ENCODE data around the gene GALNT2.

The GALNT2 gene

DNA sequence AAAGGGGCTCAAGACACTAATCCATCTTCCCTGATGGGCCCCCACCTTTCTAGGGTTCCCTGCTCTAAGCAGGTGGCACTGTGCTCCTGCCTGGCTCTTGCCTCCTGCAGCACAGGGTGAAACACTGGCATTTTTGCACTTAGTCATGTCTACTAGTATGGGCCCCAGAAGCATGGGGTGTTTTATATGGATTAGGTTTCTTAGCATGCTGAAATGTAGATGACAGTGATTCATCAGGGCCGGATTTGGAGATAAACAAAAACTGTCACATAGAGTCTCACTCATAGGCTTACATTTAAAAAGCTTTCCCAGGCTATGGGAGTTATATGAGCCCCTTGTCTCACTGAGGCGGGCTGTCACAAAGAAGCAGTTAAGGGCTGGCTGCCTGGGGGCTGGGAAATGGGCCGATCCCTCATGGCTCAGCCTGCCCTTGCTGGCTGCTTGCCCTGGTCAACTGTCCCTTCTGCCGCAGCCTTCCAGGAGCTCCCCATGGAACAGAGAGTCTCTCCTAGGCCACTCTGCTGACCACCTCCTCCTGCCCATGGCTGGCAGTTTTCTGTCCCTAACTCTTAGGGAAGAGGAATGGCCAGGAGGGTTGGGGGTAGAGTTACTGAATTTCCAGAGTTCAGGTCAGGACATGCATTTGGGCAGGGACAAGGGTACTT, 6.5 kb downstream of the GALNT2 start:
- no peak for DNase-seq

DNA sequence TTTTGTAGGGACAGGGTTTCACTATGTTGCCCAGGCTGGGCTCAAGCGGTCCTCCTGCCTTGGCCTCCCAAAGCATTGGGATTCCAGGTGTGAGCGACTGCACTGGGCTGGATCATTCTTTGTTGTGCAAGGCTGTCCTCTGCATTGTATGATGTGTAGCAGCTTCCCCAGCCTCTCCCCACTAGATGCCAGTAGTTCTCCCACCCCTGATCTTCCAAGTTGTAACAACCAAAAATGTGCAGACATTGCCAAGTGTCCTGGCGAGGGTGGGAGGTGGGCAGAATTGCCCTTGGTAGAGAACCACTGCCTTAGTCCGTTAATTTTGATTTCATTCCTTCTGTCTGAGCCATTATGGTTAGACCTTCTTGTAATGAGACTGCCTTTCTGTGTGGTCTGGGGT, 7.2 kb downstream of the GALNT2 start:
- no peak for DNase-seq

DNA sequence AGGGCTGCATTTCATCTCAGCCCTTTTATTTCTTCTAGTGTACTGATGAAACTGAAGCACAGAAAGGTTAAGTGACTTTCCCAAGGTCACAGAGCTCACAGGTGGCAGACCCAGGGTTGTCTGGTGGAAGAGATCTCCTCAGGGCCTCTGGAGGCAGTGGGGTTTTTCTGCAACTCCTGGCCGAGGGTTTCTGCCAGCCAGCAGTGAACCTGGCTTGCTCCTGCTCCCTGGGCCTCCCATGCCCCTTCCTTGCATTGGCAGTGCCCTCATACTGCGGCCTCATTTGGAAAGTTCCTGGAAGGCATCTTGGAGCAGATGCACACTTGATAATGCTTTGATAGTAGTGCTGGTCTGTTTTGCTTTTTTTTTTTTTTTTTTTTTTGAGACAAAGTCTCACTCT, 7.7 kb downstream of the GALNT2 start:
- DNase-seq: no peak

GRCh38 chr1:230076121-230076520, 9.1 kb downstream of the GALNT2 start:
- no peak for DNase-seq

GRCh38 chr1:230077011-230077410, 10.0 kb downstream of the GALNT2 start:
- DNase-seq: no peak

DNA sequence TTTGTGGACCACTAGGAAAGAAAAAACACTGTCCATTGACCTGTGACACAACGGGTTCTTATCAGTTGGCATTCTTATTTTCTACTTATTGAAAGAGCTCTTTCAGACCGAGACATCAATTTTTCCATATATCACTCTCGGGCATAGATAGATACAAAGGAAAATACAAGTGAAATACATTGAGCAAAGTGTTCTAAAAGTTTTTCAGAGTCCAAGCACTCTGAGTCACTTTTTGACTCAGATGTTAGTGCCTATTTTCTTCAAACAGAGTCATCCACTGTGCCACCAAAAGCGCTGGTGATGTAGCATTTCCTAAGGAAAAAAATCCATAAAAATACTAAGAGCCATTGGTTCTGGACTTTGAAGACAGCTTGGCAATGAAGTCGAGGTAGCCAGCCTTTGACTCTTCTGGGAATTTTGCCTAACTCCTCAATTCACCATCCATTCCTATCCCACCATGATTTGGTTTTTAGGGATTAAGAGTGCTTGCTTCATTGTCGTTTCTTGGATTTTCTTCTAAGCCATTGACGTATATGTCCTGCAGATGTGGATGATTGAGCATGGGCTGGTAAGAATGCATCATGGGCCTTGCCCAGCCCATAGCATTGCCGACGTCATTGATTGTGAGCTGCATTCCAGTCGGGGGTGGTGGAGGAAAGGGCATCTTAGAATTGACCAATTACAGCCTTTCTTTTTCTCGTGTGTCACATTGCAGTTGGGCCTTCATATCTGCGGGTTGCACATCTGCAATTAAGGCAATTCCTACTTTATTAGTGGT, 10.6 kb downstream of the GALNT2 start:
- DNase-seq: no peak

GRCh38 chr1:230079199-230080024, 12.4 kb downstream of the GALNT2 start:
- DNase-seq: no peak

DNA sequence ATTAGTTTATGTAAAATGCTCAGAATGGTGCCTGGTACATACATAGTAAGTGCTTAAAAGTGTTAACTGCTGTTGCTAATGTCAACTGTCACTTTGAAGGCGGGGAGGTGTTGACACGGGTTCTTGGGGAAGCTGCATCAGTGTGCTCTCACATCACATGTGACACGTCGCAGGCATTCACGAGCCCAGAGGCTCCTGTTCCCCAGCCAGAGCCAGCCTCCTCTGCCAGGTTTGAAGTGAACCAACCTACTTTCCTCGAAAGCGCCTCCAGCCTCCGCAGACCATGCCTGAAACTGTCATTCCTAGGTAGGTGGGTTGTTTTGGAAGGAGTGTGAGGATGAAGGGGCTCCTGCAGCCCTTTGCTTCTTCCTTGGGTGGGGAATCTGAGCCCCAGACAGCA, 13.8 kb downstream of the GALNT2 start:
- DNase-seq: no peak

GRCh38 chr1:230081751-230082150, 14.7 kb downstream of the GALNT2 start:
- DNase-seq: no peak

- no peak for DNase-seq
Measured at GRCh38 chr1:230082211-230082610, 15.2 kb downstream of the GALNT2 start.

DNA sequence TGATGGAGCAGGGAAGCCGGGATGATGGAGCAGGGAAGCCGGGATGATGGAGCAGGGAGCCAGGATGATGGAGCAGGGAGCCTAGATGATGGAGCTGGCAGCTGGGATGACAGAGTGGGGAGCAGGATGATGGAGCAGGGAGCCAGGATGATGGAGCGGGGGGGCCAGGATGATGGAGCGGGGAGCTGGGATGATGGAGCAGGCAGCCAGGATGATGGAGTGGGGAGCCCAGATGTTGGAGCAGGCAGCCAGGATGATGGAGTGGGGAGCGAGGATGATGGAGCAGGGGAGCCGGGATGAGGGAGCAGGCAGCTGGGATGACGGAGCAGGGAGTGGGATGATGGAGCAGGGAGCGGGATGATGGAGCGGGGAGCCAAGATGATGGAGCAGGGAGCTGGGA, 16.0 kb downstream of the GALNT2 start:
- no peak for DNase-seq

GRCh38 chr1:230083746-230084407, 16.8 kb downstream of the GALNT2 start:
- DNase-seq: no peak

GRCh38 chr1:230084408-230085177, 17.6 kb downstream of the GALNT2 start:
- peak; percentile 96 for DNase-seq

- DNase-seq: no peak
Measured at GRCh38 chr1:230085178-230085515, 18.1 kb downstream of the GALNT2 start.

GRCh38 chr1:230086151-230086550, 19.1 kb downstream of the GALNT2 start:
- no peak for DNase-seq

DNA sequence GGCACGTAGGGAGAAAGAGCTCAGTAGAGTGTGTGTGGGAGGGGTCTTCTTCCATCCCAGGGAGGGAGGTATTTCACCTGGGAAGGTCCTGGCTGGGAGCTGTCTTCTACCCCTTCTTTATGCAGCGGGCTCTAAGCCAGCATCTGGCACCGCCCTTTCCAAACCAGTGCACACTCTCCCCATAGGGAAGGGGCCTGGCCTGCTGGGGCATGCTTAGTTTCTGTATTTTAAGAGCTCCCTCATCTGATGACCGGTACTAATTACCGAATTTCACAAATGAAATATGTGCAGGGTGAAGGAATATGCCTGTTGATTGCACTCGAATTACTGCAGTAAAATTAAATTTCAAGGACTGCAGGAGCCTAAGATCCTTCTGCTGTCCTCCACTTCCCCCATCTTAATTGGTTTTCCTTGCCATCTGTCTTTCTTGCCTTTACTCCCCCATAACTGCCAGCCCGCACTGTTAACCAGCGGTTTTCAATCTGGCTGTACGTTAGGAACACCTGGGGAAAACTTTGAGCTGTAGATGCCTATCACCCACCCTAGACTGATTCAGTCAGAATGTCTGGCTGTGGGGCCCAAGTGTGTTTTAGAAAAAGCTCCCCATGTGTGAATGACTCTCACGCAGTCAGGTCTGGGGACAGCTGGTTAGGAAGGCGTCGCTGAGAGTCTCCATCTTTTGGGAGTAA, 20.1 kb downstream of the GALNT2 start:
- no peak for DNase-seq

DNA sequence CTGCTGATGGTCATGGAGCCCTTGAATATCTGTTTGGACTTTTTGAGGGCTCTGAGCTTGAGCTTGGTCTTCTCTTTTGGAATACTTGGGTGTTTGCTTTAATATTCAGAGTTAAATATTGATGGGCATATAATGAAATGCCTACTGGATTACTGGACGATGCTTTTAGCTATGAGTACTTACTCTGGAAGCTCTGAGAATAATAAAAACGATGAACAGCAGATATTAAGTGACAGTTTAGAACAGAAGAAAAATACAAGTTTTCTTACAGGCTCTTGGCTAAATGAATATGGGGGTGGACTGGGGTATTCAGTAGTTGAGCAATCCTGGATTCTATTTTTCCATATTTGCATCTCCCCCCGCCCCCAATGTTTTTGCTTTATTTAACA, 20.7 kb downstream of the GALNT2 start:
- DNase-seq: no peak

GRCh38 chr1:230090194-230090711, 23.2 kb downstream of the GALNT2 start:
- DNase-seq: no peak

- DNase-seq: no peak
Measured at GRCh38 chr1:230091473-230092231, 24.6 kb downstream of the GALNT2 start.

DNA sequence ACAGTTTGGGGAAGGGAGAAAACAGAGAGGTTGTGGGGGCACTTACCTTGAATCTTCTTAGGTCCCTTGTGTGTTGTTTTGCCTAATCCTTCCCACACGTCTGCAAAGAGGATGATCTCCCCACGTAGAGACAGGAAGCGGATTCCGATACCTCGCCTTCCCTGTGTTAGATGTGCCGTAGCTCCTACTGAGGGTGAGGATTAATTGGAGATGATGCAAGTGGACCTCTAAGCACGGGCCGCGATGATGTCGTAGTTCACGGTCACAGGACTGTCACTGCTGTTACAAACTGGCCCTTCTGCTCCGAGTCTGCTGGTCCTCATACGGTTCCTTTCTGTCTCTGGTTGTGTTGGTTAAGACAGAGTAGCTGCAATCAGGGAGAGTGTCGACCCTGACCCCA, 27.7 kb downstream of the GALNT2 start:
- DNase-seq: no peak

DNA sequence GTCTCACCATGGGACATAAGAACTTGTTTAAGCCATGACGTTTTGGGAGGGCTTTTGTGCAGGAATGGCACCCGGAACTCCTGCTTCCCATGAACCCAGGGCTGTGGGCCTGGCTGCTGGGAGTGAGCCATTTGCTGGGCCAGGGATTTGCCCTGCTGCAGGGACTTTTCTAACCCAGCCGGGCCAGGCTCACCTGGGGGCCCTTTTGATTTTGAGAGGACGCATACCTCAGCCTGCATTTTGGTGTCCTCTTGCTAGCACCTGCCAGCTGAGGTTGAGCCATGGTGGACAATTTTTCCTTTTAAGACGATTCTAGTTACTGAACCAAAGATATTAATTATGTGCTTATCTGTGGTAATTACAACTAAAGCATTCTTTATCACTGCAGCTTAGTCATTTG, 28.9 kb downstream of the GALNT2 start:
- DNase-seq: no peak

All from GOT3 (cell line).